D341Med (cell line): ENCODE data around the gene PIP4K2A.

Experiments used
- DNase-seq: peaks from one replicate; pipeline ENCODE4 v3.0.0; 2012; ENCODE audit warnings: low spot score

The PIP4K2A gene

GRCh38 chr10:22635650-22636049 is 78.7 kb downstream of the PIP4K2A start:
- DNase-seq, result no peak

- DNase-seq, result no peak
Observed at GRCh38 chr10:22634606-22635459, 79.5 kb downstream of the PIP4K2A start.

- no peak for DNase-seq
Observed at GRCh38 chr10:22634093-22634492, 80.3 kb downstream of the PIP4K2A start.

- no peak for DNase-seq
Observed at GRCh38 chr10:22633528-22633927, 80.8 kb downstream of the PIP4K2A start.

GRCh38 chr10:22633106-22633505 is 81.3 kb downstream of the PIP4K2A start:
- DNase-seq, result no peak

- DNase-seq, result no peak
Observed at GRCh38 chr10:22631646-22632278, 82.6 kb downstream of the PIP4K2A start.

GRCh38 chr10:22631185-22631584 is 83.2 kb downstream of the PIP4K2A start:
- no peak for DNase-seq

GRCh38 chr10:22630234-22631174 is 83.9 kb downstream of the PIP4K2A start:
- no peak for DNase-seq

- no peak for DNase-seq
Observed at GRCh38 chr10:22629852-22630233, 84.5 kb downstream of the PIP4K2A start.

GRCh38 chr10:22629126-22629525 is 85.3 kb downstream of the PIP4K2A start:
- no peak for DNase-seq

GRCh38 chr10:22628309-22628708 is 86.1 kb downstream of the PIP4K2A start:
- no peak for DNase-seq

- DNase-seq, result no peak
Observed at GRCh38 chr10:22626784-22627183, 87.6 kb downstream of the PIP4K2A start.

GRCh38 chr10:22625516-22626290 is 88.7 kb downstream of the PIP4K2A start:
- no peak for DNase-seq

- DNase-seq, result no peak
Observed at GRCh38 chr10:22624287-22624738, 90.1 kb downstream of the PIP4K2A start.

GRCh38 chr10:22623633-22624253 is 90.6 kb downstream of the PIP4K2A start:
- no peak for DNase-seq

GRCh38 chr10:22622242-22622806 is 92.1 kb downstream of the PIP4K2A start:
- no peak for DNase-seq

- no peak for DNase-seq
Observed at GRCh38 chr10:22621726-22622125, 92.7 kb downstream of the PIP4K2A start.

GRCh38 chr10:22620929-22621328 is 93.4 kb downstream of the PIP4K2A start:
- no peak for DNase-seq

GRCh38 chr10:22620140-22620857 is 94.1 kb downstream of the PIP4K2A start:
- no peak for DNase-seq

GRCh38 chr10:22619101-22619500 is 95.3 kb downstream of the PIP4K2A start:
- DNase-seq, result no peak
